NB4 (cell line): ENCODE measurements around the gene TIMM23.

Experiments
- CTCF ChIP-seq: IDR thresholded peaks from one replicate; pipeline ENCODE4 v1.5.1; 2012; ENCODE audit warnings: low read depth, low read length
- POLR2A ChIP-seq: IDR thresholded peaks from 2 replicates; pipeline ENCODE4 v1.6.1; 2011; ENCODE audit warnings: mild to moderate bottlenecking; ENCODE audit not compliant: insufficient read length; ENCODE audit errors: extremely low read depth

DNA sequence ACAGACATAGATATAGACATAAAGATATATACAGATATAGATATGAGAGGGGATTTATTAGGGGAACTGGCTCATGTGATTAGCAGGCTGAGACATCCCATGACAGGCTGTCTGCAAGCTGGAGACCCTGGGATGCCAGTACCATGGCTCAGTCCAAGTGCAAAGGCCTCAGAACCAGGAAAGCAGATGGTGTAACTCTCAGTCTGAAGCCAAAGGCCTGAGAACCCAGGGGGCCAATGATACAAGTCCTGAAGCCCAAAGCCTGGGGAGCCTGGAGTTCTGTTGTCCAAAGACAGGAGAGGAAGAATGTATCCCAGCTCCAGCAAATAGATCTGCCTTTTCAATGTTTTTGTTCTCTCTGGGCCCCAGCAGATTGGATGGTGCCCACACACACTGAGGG is 52.7 kb downstream of the TIMM23 start:
- no peak for TF ChIP-seq CTCF
- TF ChIP-seq POLR2A = no peak
